K562 (cell line): ENCODE results near the gene PDCD11. TPM values are rescaled to one million over a fixed set of nuclear protein-coding genes. Genes with fewer than 3 reads are reported as not detected.

Experiments
- ATAC-seq: fragments of 200-7000 bp; cut with Tn5 transposase; 3 replicates; pipeline ENCODE4 v1.9.1; 2020; ENCODE audit warnings: moderate library complexity
- BruUV-seq: library from RNA; stranded (reverse); fragments of 400-500 nt; replicated peaks from 2 replicates; lab custom pipeline; 2021; lab: Mats Ljungman, UMichigan
- CTCF ChIA-PET: fragments of 300-600 bp; formaldehyde crosslinking; extraction: SDS; loops from one replicate; lab custom pipeline; 2021; ENCODE audit warnings: low intra/inter-chr PET ratio; lab: Yijun Ruan, JAX
- POLR2A ChIA-PET: fragments of 300-600, 350-650 bp; sonication (Branson Sonifier 250); formaldehyde crosslinking; extraction: SDS; loops from one replicate; lab custom pipeline; 2021; ENCODE audit warnings: antibody characterized with exemption, inconsistent platforms; lab: Yijun Ruan, JAX
- DNase-seq, 4 experiments: peaks; one replicate each; pipeline versions ENCODE4 v3.0.0 to v3.0.0-alpha.2; 2011 to 2018; ENCODE audit warnings: low spot score in 3 of 4, mixed read lengths in 3 of 4; ENCODE audit errors: extremely low read depth in 1 of 4
- FAIRE-seq: peaks from 2 replicates; lab custom pipeline; 2011; peaks lifted over from hg19 to GRCh38; lab: Jason Lieb, UNC
- H2AFZ ChIP-seq: 2 replicates; pipeline ENCODE4 v1.6.0; 2011; ENCODE audit warnings: low read depth, low read length, control low read depth, inconsistent platforms
- H3K27ac ChIP-seq: fragments of 200-600 bp; 3 replicates; pipeline ENCODE4 v1.8.0; 2011; ENCODE audit warnings: low read depth, mild to moderate bottlenecking, control low read depth, inconsistent platforms, low read length, moderate library complexity, mixed read lengths; ENCODE audit errors: extremely low read depth
- H3K27me3 ChIP-seq, 2 experiments: fragments of 300-600 bp in 1 of 2; 2 replicates in 1 of 2; 3 replicates in 1 of 2; pipeline versions ENCODE4 v1.6.0 to v1.8.0; 2011; ENCODE audit warnings: inconsistent platforms in 2 of 2, low read length in 2 of 2, mild to moderate bottlenecking in 1 of 2, mixed read lengths in 1 of 2, moderate library complexity in 1 of 2; ENCODE audit not compliant: control insufficient read depth in 2 of 2, insufficient read depth in 2 of 2
- H3K36me3 ChIP-seq: fragments of 300-600 bp; 3 replicates; pipeline ENCODE4 v1.8.0; 2011; ENCODE audit warnings: mild to moderate bottlenecking, low read length, inconsistent platforms; ENCODE audit not compliant: control insufficient read depth, insufficient read depth
- H3K4me1 ChIP-seq, 2 experiments: fragments of 200-600 bp in 1 of 2; replicated peaks in 1 of 2; 2 replicates in 1 of 2; 3 replicates in 1 of 2; pipeline versions ENCODE4 v1.5.1 to v1.8.0; 2011; ENCODE audit warnings: inconsistent platforms in 2 of 2, low read length in 2 of 2, mild to moderate bottlenecking in 1 of 2, mixed read lengths in 1 of 2, moderate library complexity in 1 of 2; ENCODE audit not compliant: control insufficient read depth in 2 of 2, insufficient read depth in 2 of 2
- H3K4me2 ChIP-seq: 2 replicates; pipeline ENCODE4 v1.6.1; 2011; ENCODE audit warnings: low read length, control low read depth, inconsistent platforms, mixed read lengths; ENCODE audit not compliant: insufficient read depth
- H3K4me3 ChIP-seq: fragments of 200-600 bp; sonication (generic), shearing (Covaris generic); 2 replicates; pipeline ENCODE4 v1.5.1; 2016; ENCODE audit warnings: control low read depth, inconsistent platforms
- H3K79me2 ChIP-seq: fragments of 200-600 bp; 3 replicates; pipeline ENCODE4 v1.8.0; 2011; ENCODE audit warnings: low read length, inconsistent platforms; ENCODE audit not compliant: control insufficient read depth, insufficient read depth
- H3K9ac ChIP-seq, 2 experiments: 2 replicates each; pipeline versions ENCODE4 v1.6.0 to v1.6.1; 2011; ENCODE audit warnings: low read depth in 2 of 2, low read length in 2 of 2, control low read depth in 1 of 2, inconsistent platforms in 1 of 2, mild to moderate bottlenecking in 1 of 2, mixed read lengths in 1 of 2; ENCODE audit not compliant: insufficient read depth in 1 of 2
- H3K9me1 ChIP-seq: one replicate; pipeline ENCODE4 v1.6.0; 2011; ENCODE audit warnings: inconsistent platforms, mild to moderate bottlenecking, low read length, moderate library complexity; ENCODE audit not compliant: control insufficient read depth, insufficient read depth
- H3K9me3 ChIP-seq: replicated peaks from 2 replicates; pipeline ENCODE4 v1.5.1; 2011; ENCODE audit warnings: low read depth, low read length, inconsistent platforms; ENCODE audit not compliant: control insufficient read depth, insufficient read depth
- H4K20me1 ChIP-seq: replicated peaks from 2 replicates; pipeline ENCODE4 v1.6.1; 2011; ENCODE audit warnings: low read length, inconsistent platforms, mixed read lengths; ENCODE audit not compliant: control insufficient read depth, insufficient read depth
- ATF1 ChIP-seq, 2 experiments: fragments of 450-650 bp in 1 of 2; IDR thresholded peaks; 2 replicates each; pipeline ENCODE4 v1.6.1; 2016; ENCODE audit warnings: missing compliant biosample characterization in 1 of 2, missing genetic modification characterization in 1 of 2
- GATAD2B ChIP-seq: fragments of 450-650 bp; IDR thresholded peaks from 2 replicates; pipeline ENCODE4 v1.6.1; 2017; ENCODE audit warnings: mild to moderate bottlenecking, borderline replicate concordance
- JUN ChIP-seq, 2 experiments: sonication (generic) in 1 of 2; formaldehyde crosslinking in 1 of 2; IDR thresholded peaks; 2 replicates each; pipeline versions ENCODE4 v1.6.1 to v1.8.0; 2012 to 2022; ENCODE audit warnings: borderline replicate concordance in 2 of 2, mild to moderate bottlenecking in 2 of 2, improper control_type of control experiment in 1 of 2, low read depth in 1 of 2, low read length in 1 of 2, missing genetic modification reagents in 1 of 2
- SAFB ChIP-seq: fragments of 200-400 bp; formaldehyde crosslinking; IDR thresholded peaks from 2 replicates; pipeline ENCODE4 v1.6.1; 2017; ENCODE audit warnings: low read depth, low read length, borderline replicate concordance
- STAT5A ChIP-seq: IDR thresholded peaks from 2 replicates; pipeline ENCODE4 v1.6.1; 2012; ENCODE audit warnings: low read length, inconsistent platforms, borderline replicate concordance
- WHSC1 ChIP-seq: IDR thresholded peaks from one replicate; pipeline ENCODE4 v1.6.1; 2012; ENCODE audit warnings: low read length, control low read depth, inconsistent platforms
- ZNF436 ChIP-seq: fragments of 250-450, 450-650 bp; sonication (Bioruptor Pico); formaldehyde crosslinking; IDR thresholded peaks from 2 replicates; pipeline ENCODE4 v1.7.0; 2020; ENCODE audit warnings: mild to moderate bottlenecking
- WGBS: fragments of 100-300 bp; shearing (Covaris generic); methylation state at CpG from one replicate; pipeline ENCODE4 v1.1.6; 2016; ENCODE audit warnings: low coverage, mixed read lengths; ENCODE audit not compliant: insufficient coverage; ENCODE audit errors: missing lambda C conversion rate; 5-methylcytosine and 5-hydroxymethylcytosine counted together
- in situ Hi-C: fragments of 300-500 bp; cut with MboI; formaldehyde crosslinking; loops from 4 replicates; pipeline ENCODE4 v1.15.0; 2018; ENCODE audit warnings: inconsistent platforms, mixed read lengths
- intact Hi-C: fragments of 100-400 bp; cut with micrococcal nuclease; formaldehyde crosslinking; loops from 2 replicates; pipeline ENCODE4 v1.14.2; 2022
- polyA plus RNA-seq, 8 experiments: library from polyadenylated mRNA; depleted of rRNA in 4 of 8; stranded (reverse) in 5 of 8; unstranded in 3 of 8; fragments of >200 nt; fragmentation: Nextera tagmentation in 2 of 8; fragmentation: Illumina TruSeq in 1 of 8; extraction: Ambion mirVana in 2 of 8; extraction: Trizol in 1 of 8; gene quantifications; 2 replicates each; pipeline versions ENCODE4 v1.2.1 to v1.2.3, GENCODE V29; 2011 to 2014; ENCODE audit warnings: inconsistent platforms in 1 of 8, missing spikeins in 1 of 8
- total RNA-seq, 7 experiments: library from RNA; depleted of rRNA in 6 of 7; stranded (reverse); fragments of >200 nt in 6 of 7; fragmentation: Illumina TruSeq in 2 of 7; extraction: Trizol in 2 of 7; gene quantifications; 2 replicates each; pipeline versions ENCODE4 v1.2.1 to v1.2.3, GENCODE V29; 2011 to 2021; ENCODE audit warnings: low replicate concordance in 1 of 7
- TF ChIP-seq, protein P1 (sequence below), 2 experiments: fragments of 450-650 bp; IDR thresholded peaks; 2 replicates each; pipeline ENCODE4 v1.6.1; 2016; ENCODE audit warnings: mild to moderate bottlenecking in 2 of 2, borderline replicate concordance in 1 of 2, low read depth in 1 of 2, moderate library complexity in 1 of 2
- TF ChIP-seq, protein P2 (sequence below): fragments of 250-450 bp; sonication (Bioruptor Pico); IDR thresholded peaks from 2 replicates; pipeline ENCODE4 v1.8.0; 2021; ENCODE audit warnings: moderate library complexity, mild to moderate bottlenecking, inconsistent platforms

Gene PDCD11
- total and polyA plus RNA-seq, 9 of the 15 experiments (the other 6 are each of a cell fraction or from before 2014, with no cell fraction given), result 14.8 to 73.8 (median 50.0) TPM

DNA sequence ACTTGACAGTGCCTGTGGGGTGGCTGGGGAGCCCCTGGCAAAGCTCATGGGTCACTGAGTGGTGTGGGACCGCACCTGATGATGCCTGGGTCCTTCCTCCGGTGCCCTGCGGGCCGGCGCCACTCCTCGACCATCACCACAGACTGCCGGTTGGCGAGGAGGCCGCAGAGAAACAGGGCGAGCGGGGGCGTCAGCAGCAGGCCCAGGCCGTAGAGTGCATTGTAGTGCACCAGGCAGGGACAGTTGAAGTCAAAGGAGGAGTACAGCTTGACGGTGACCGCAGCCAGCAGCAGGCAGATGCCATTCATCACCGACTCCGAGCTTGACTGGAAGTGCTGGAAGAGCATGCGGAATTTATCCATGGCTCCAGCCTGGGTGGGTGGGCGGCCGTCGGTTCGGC, 82.2 kb downstream of the PDCD11 start:
- Histone ChIP-seq H3K9me1 (no peaks in the 10 kb centered on the region), H3K36me3 (no peaks in the 10 kb centered on the region), H3K9ac (no peak overlapping the region), H2AFZ (no peak overlapping the region), H3K9me3 (no peaks in the 10 kb centered on the region), H3K27me3 (no peaks in the 10 kb centered on the region), H3K4me1 (peaks cover 0 to 14% of the 10 kb centered on the region in 2 experiments; a peak in 2 of 5 replicates), H3K79me2 (no peaks in the 10 kb centered on the region), H3K27ac (no peak overlapping the region), H3K4me3 (no peak overlapping the region), H4K20me1 (no peaks in the 10 kb centered on the region), H3K4me2 (no peak overlapping the region)
- DNase-seq, result no peak
- FAIRE-seq, result no peak
- BruUV-seq, result no TSS peak
- CTCF ChIA-PET, result no interaction called here
- POLR2A ChIA-PET, result interaction anchor here (0.9 kb wide), 1 partner anchor 12 kb away, joined by 3 read pairs; no protein-coding TSS in a partner anchor
- TF ChIP-seq STAT5A, result no peak
- TF ChIP-seq ZNF436 (CRISPR knock-in tag), result no peak
- TF ChIP-seq WHSC1, result no peak
- TF ChIP-seq JUN (IDR thresholded peaks at IDR 0.05; ENCODE audit: borderline replicate concordance, low read depth, low read length), result no peak
- no peak for TF ChIP-seq JUN (CRISPR knock-in tag; IDR thresholded peaks at IDR 0.05; ENCODE audit: borderline replicate concordance)
- no peak for TF ChIP-seq SAFB
- TF ChIP-seq, protein P1, sequence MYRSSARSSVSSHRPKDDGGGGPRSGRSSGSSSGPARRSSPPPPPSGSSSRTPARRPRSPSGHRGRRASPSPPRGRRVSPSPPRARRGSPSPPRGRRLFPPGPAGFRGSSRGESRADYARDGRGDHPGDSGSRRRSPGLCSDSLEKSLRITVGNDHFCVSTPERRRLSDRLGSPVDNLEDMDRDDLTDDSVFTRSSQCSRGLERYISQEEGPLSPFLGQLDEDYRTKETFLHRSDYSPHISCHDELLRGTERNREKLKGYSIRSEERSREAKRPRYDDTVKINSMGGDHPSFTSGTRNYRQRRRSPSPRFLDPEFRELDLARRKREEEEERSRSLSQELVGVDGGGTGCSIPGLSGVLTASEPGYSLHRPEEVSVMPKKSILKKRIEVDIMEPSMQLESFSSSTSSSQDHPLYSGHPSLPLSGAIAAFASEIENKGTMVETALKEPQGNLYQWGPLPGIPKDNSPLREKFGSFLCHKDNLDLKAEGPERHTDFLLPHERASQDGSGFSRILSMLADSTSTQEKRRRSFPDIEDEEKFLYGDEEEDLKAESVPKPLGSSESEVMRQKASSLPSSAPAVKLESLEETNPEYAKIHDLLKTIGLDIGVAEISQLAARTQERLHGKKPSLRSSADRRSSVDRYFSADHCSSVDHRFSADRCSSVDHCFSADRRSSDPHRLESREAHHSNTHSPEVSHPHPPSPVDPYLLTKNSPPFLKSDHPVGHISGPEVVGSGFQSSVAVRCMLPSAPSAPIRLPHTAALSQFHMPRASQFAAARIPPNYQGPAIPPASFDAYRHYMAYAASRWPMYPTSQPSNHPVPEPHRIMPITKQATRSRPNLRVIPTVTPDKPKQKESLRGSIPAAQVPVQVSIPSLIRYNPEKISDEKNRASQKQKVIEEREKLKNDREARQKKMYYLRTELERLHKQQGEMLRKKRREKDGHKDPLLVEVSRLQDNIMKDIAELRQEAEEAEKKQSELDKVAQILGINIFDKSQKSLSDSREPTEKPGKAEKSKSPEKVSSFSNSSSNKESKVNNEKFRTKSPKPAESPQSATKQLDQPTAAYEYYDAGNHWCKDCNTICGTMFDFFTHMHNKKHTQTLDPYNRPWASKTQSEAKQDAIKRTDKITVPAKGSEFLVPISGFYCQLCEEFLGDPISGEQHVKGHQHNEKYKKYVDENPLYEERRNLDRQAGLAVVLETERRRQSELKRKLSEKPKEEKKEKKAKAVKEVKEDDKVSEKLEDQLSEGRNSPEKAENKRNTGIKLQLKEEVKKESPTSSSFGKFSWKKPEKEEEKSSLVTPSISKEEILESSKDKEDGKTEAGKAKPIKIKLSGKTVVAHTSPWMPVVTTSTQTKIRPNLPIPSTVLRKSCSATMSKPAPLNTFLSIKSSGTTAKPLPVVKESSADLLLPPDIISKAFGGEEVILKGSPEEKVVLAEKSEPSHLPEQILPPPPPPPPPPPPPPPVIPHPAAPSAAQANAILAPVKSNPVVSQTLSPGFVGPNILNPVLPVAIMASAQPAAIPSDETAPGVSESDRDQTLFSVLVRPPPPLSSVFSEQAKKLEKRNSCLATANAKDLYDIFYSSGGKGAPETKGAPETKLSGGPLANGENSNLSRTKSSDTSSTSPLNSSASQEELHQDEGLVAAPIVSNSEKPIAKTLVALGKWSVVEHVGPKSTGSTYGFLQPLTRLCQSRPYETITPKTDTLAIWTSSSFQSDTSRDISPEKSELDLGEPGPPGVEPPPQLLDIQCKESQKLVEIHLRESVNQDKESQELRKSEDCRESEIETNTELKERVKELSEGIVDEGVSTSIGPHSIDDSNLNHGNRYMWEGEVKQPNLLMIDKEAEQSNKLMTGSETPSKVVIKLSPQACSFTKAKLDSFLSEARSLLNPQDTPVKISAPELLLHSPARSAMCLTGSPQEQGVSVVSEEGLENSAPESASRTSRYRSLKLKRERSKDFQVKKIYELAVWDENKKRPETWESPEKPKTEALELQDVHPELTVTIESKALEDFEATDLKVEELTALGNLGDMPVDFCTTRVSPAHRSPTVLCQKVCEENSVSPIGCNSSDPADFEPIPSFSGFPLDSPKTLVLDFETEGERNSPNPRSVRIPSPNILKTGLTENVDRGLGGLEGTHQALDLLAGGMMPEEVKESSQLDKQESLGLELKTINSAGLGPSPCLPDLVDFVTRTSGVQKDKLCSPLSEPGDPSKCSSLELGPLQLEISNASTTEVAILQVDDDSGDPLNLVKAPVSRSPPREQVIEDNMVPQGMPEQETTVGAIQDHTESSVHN (IDR thresholded peaks at IDR 0.05; ENCODE audit: borderline replicate concordance in 1 of 2, low read depth in 1 of 2), result no peak
- TF ChIP-seq, protein P2, sequence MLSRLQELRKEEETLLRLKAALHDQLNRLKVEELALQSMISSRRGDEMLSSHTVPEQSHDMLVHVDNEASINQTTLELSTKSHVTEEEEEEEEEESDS (CRISPR knock-in tag), result no peak
- TF ChIP-seq GATAD2B, result no peak
- TF ChIP-seq ATF1 (CRISPR knock-in tag; IDR thresholded peaks at IDR 0.05), result no peak
- TF ChIP-seq ATF1 (tag; IDR thresholded peaks at IDR 0.05), result no peak
- intact Hi-C loops, result no loop called here
- in situ Hi-C loops, result loop anchor here (5.0 kb wide), 1 partner anchor 66 kb away; no protein-coding TSS in a partner anchor
- WGBS, result 63% methylated on average over 15 of the region's 22 CpGs
- no peak for ATAC-seq
